NCI-H460 (cell line): ENCODE data around the gene AKAP5. TPM values are rescaled to one million over a fixed set of nuclear protein-coding genes. Genes with fewer than 3 reads are reported as not detected.
"Not testable (repeated sequence)": the region's sequence is repeated elsewhere in the genome, so short reads cannot be mapped to it uniquely, and the experiment has no call there.

Experiments used
- DNase-seq: peaks from one replicate; pipeline ENCODE4 v3.0.0-alpha.2; 2016; ENCODE audit warnings: low read depth; ENCODE audit errors: extremely low read depth
- total RNA-seq: library from RNA; depleted of rRNA; stranded (reverse); fragments of >200 nt; shearing (Covaris generic); gene quantifications from 2 replicates; pipeline ENCODE4 v1.2.3, GENCODE V29; 2014

AKAP5 gene
- total RNA-seq, 1 experiment from 2014 or later = 0.22 TPM

DNA sequence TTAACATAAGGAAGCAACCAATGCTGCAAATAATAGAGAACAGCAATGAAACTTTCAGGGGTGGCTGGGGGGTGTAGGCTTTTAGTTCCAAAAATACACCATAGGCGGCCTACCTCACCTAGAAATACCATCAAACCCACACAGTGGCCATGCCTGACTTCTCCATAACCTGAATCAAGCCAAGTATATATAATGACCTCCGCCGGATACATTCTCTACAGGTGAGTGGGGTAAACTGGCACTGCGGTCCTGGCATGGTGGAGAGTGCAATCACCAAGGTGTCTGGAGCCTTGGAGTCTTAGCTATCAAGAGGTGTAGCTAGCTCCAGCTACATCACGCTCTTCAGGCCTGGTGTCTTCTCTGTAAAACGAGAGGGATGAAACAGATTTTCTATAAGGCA is 37.2 kb downstream of the AKAP5 start:
- DNase-seq = no peak

DNA sequence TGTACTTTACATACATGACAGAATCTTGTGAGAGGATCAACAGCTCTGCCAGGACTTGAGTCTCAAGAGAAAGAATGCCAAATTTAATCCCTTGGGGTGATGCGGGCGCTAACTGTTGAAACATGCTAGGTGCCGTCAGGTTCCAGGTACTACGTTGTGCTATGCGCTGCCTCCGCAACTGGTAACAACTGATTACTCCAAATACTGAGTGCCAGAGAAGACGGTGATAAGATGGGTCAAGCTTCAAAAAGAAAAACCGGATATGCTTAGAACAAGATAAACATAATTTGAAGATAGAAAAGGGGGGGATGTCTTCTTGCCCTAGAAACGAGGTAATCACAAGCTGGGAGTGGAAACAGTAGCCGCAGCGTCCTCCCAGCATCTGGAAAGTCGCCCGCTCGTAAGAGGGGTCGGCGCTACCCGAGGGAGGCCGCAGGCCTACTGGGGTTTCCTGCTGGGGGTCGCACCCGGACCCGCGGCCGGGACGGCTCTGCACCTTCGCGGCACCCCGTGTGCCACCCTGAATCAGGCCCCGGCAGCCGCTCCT is 37.7 kb downstream of the AKAP5 start:
- DNase-seq = no peak

DNA sequence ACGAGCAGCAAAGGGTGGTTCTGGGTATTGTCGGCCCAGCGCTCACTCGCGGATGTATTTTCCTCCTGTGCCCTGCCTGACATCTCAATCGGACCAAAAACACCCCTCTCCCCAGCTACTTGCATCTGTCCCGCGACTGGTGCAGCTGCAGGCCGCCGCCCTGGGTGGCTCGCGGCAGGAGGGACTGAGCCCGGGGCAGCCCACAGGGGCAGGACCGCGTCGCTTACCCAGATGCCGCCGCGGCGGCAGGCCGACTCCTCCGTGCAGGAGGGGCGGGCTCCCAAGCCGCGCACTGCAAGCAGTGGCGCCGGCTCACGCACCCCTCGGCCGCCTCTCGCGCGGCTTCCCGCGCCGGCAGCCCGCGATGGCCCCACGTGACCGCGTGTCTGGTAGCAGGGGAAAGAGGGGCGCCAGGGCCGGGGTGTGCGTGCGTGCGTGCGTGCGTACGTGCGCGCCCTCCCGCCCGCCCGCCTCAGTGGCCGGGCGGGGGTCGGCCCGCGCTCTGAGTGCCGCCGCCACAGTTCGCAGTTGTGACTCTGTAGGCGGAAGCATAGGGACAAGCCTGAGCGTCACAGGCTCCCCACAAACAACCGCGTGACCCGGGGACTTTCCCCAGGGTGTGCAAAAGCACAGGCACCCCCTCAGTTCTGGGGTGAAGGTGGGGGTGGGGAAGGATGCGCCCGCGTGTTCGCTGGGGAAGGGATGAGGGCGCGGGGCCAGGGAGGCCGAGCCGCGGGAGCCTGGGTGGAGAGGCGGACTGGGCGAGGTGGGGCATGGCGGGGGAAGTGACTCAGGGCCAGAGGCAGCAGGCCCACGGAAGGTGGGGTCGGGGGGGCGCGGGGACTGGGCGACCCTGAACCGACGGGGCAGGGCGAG is 38.4 kb downstream of the AKAP5 start, which contains the start of gene ZBTB25:
Gene ZBTB25 (minus strand): TSS at position 405 of the 876 bp plus-strand sequence. CDS start 13,305 bp downstream, outside the sequence.
- DNase-seq = peak; percentile 84

DNA sequence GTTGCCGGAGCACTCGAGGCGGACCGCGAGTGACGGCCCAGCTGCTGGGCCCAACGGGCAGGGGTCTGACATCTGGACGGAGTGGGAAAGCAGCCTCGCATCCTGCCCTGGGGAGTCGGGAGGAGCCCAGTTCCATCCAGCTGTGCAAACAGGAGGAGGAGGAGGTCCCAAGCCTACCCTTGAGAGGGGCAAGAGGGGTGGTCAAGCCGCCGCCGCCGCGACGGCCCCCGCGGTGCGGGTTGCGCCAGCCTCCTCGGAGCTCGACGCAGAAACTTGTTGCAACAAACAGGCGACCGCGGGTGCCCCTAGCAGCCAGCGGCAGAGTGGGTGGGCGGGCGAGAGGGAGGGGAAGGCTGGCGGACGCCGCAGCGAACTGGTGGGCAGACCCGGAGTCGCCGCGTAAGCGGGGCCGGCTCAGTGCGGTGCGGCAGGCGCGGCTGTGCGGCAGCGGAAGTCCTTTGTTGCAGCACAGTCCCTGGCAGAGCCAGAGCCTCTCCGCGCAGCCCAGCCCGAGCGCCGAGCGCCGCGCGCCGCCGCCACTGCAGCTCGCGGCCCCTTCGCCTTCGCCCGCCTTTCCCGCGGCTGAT is 39.1 kb downstream of the AKAP5 start, which contains the start of gene ZBTB1:
Gene ZBTB1 (plus strand): TSS at position 461 of the 587 bp plus-strand sequence. CDS start 16,735 bp downstream, outside the sequence.
- peak; percentile 68 for DNase-seq

DNA sequence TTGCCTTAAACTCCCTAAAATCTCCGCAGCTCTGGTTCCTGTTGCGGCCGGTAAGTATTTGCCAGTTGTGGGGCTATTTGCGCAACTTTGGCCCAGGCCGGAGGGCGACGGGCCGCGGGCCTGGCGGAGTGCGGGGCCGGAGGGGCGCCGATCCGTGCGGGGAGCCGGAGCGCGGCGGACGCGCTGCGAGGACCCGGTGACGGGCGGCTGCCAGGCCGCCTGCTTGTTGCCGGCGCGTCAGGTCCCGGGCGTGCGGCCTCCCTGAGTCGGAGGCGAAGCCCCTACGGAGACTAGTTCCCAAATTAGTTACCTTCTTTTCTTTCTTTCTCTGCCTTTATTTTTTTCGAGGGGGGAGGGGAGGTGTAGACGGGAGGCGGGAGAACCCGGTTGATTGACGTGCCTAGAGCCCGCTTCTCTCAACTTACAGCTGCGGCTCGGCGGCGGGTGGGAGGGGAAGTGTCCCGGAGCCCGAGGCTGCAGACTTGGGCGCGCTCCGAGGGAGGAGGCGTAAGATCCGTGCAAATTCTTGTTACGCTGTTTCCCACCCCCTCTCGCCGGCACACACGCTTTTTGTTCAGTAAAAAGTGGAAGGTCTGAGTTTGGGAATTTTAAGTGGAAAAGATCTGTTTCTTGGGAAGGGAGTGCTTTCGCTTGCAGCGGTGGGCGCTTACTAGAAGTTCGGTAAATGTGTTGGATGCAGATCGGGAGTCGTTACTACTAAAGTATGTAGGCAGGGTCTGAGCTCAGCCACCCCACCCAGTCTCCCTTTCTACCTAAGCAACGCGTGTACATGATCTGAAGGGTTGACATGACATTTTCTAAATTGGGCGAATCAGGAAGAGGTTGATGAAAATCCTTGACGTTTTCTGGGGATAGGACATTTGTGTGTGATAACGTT is 39.8 kb downstream of the AKAP5 start:
- DNase-seq = peak; percentile 86

DNA sequence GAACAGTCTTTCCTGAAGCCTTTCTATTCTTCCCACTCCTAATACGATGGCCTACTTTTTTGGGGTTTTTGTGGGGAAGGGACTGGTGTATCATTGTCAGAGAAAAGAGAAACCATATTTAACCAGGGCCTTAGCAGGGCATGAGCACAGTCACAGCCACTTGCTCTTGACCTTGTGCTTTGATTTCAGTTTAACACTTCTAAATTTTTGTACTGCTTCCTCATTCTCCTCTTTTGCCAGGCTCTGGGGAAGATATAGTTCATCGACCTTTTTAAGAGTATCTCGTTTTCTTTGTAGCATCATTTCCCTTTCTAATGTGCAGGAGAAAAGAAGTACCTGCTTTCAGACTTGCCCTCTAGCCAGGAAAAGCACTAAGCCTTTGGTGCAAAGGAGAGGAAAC is 41.4 kb downstream of the AKAP5 start:
- DNase-seq = no peak

DNA sequence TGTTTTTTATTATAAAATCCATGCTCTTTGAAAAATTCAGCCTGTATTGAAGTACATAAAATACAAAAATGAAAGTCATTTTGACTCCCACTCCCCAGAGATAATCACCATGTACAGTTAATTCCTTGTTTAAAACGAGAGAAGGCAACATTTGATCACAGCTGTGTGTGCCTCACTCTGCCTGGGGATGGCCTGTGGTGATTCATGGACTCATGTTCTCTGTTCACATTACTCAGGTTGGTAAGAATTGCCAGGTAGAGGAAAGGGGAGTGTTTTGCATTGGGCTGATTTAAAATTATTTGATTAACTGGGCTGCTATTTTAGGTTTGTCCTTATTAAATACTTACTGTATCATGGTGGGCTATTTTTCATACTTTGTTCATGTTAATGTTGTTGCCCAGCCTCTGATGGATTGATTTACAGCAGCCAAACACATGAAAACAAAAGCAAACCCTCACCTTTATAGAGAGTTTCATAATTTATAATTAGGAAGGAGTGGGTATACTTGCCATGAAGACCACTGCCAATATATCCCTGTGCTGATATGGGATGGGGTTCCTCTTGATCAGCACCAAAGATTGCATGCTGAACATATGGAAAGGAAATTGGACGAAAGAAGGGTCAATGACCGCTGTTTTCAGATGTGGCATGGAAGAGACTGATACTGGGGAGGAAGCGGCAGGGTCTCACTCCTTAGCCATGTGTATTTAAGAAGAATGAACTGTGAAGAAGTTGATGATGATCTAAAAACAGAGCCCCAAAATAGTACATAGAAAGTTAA is 42.3 kb downstream of the AKAP5 start:
- DNase-seq = no peak

DNA sequence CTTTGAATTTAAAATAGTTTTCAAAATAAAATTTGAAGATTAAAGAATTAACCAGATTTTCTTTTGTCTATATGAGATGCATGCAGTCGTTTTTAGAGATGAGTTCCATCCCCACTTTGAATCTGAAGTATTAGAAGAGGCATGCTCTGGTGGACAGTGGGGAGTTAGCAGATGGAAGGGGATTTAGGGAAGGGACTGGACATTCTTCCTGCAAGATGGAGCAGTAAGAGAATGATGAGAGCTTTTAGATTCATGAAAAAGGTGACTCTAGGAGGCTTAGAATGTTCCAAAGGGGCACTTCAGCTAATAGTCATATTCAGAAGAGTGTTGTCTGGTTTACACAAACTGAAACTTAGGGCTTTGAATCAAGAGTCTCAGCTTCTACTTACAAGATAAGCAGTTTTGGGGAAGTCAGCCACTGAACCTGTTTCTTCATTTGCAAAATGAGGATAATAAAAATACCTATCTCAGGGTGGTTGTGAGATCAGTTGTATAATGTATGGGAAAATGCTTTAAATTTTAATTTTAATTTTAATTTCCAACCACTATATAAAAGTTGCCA is 43.0 kb downstream of the AKAP5 start:
- no peak for DNase-seq

DNA sequence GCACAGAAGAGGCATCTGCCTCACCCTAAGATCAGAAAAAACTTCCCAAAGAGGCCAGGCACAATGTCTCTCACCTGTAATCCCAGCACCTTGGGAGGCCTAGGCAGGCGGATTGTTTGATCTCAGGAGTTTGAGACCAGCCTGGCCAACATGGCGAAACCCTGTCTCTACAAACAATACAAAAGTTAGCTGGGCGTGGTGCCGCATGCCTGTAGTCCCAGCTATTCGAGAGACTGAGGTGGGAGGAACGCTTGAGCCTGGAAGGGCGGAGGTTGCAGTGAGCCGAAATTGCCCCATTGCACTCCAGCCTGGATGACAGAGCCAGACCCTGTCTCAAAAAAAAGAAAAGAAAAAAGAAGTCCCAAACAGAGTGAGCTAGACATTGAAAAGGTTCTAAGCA is 43.7 kb downstream of the AKAP5 start:
- DNase-seq = no peak

DNA sequence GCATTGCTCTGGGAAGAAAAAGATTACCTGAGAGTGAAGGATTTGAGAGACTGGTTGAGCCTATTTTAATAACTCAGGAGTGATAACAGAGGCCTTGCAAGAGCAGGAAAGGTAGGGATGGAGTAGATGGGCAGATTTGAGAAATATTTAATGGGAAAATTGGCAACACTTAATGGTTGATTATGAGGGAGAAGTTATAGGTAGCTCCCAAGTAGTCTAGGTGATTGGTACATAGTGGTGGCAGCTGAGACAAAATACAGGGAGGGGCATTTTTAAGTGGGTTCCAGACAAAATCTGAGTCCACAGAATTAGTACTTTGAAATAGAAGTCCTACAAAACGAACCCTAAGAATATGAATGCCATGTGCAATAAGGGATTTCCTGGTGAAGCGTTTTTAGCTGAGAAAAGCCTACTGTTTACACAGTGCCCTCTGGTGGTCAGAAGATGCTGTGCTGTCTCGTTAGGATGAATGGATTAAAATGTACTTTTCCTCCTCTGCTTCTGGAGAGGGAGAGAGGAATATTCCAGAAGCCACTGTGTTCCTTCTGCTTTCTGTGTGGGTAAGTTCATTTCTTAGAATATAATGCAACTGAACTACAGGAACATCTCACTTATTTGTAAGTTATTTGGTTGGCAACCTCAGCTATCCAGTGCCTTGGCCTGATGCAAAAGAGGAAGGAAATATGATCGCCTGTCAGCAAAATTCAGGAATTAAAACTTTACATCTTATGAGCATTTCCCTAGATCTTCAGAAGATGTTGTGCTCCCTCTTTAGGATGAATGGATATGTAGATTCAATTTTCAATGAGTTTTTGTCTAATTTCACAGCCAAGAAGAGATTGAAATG is 45.7 kb downstream of the AKAP5 start:
- DNase-seq = peak; percentile 68

DNA sequence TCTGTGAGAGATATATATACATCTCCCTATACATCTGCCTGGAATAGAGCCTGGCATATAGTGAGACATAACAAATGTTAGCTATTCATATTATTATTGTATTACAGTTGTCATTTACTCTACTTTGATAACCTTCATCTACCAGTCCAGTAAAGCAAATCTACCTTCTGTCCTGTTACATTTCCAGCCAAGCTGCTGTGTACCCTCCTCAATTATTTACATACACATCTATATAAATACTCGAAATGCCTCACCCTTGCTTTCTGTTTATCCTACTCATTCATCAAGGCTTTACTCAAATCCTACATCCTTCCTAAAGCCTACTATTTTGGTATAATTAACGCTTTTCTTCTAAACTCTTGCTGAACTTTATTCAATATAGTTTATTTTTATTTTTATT is 48.0 kb downstream of the AKAP5 start:
- DNase-seq = no peak

DNA sequence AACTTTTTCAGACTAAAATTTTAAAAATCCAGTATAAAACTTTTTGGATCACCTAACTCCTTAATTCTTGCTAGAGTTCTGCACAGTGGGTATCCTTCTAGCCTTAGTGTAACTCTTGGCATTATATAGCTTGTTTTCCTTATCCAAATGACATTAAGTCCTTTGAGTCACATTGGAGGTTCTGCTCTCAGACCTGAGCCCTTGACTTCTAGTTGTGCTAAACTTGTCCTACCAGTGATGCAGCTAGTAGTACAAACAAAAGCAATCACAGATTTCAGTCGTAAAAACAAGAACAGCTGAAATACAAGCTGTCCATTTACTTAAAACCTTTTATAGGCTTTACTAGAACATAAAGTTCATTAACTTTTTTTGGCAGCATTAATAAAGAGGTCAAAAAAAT is 49.8 kb downstream of the AKAP5 start:
- DNase-seq = no peak

DNA sequence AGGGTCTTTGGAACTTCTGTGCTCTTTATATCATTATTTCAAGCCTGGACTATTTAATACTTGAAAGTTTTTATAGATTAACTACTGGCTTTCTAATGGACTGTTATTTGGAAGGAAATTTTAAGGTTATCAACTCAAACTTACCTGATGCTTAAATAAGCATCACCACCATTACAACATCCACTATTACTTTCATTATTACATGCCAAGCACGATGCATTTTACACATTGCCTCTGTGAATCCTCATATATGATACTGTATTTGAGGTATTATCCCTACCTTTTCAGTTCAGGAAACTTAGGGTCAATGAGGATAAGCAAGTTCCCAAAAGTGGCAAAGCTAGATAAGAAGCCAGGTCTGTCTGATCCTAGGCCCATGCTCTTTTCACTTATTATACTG is 51.7 kb downstream of the AKAP5 start:
- no peak for DNase-seq

DNA sequence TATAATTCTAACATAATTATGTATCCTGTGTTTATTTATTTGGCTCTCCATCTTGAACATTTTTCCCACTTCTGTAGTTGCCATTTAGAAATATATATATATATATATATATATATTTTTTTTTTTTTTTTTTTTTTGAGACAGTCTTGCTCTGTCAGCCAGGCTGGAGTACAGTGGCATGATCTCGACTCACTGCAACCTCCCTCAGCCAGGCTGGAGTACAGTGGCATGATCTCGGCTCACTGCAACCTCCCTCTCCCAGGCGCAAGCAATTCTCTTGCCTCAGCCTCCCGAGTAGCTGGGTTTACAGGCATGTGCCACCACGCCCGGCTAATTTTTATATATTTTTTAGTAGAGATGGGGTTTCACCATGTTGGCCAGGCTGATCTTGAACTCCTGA is 52.4 kb downstream of the AKAP5 start:
- DNase-seq = not testable (repeated sequence)

DNA sequence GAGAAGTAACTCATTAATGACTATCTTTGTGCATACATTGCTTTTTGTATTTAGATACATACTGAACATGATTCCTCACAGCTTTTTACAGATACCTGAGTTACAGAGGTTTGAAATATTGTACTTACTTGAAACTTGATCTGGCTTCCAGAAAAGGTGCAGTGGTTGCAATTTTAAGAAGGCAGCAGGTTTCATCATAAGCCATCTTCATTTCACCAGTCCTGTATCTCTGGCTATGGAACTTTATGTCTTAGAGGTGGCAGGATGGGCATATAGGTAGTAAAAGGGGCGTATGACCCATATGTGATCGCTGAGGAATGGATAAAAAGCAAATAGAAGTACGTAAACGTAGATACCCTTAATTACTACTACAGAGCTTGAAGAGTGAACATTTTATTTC is 52.9 kb downstream of the AKAP5 start:
- no peak for DNase-seq

DNA sequence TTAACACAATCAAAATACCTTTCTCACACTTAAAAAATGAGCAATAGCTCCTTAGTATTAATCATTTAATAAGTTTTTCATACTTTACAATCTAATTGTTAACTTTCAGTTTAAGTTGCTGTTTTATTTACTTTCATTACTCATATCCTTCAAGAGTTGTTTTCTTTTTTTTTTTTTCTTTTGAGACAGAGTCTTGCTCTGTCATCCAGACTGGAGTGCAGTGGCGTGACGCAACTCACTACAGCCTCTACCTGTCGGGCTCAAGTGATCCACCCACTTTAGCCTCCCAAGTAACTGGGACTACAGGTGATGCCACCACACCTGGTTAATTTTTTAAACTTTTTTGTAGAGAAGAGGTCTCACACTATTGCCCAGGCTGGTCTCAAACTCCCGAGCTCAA is 55.4 kb downstream of the AKAP5 start:
- DNase-seq = peak; percentile 11

DNA sequence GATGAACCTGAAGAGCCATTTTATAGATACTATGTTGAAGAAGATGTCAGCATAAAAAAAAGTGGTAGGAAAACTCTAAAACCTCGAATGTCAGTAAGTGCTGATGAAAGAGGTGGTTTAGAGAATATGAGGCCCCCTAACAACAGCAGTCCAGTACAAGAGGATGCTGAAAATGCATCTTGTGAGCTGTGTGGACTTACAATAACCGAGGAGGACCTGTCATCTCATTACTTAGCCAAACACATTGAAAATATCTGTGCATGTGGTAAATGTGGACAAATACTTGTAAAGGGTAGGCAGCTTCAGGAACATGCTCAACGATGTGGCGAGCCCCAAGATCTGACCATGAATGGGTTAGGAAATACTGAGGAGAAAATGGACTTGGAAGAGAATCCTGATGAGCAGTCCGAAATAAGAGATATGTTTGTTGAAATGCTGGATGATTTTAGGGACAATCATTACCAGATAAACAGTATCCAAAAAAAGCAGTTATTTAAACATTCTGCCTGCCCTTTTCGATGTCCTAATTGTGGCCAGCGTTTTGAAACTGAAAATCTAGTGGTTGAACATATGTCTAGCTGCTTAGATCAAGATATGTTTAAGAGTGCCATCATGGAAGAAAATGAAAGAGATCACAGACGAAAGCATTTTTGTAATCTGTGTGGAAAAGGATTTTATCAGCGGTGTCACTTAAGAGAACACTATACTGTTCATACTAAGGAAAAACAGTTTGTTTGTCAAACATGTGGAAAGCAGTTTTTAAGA is 57.5 kb downstream of the AKAP5 start:
- DNase-seq = no peak
